K562 (cell line): ENCODE data around the gene HAGHL. TPM values are rescaled to one million over a fixed set of nuclear protein-coding genes. Genes with fewer than 3 reads are reported as not detected.

Experiments
- ARID1B ChIP-seq: fragments of 450-650 bp; IDR thresholded peaks from 2 replicates; pipeline ENCODE4 v1.6.1; 2016; ENCODE audit warnings: antibody characterized with exemption, mild to moderate bottlenecking, inconsistent platforms
- CBFB ChIP-seq: sonication (generic); formaldehyde crosslinking; IDR thresholded peaks from 2 replicates; pipeline ENCODE4 v1.4.0; 2020; ENCODE audit warnings: mild to moderate bottlenecking, missing genetic modification reagents
- EGR1 ChIP-seq: fragments of 450-650 bp; conservative IDR thresholded peaks from 2 replicates; pipeline ENCODE4 v1.6.1; 2017; ENCODE audit warnings: mild to moderate bottlenecking
- ELF2 ChIP-seq: fragments of 250-450 bp; sonication (Bioruptor Pico); IDR thresholded peaks from 2 replicates; pipeline ENCODE4 v1.5.0; 2021; ENCODE audit warnings: mild to moderate bottlenecking
- ETS1 ChIP-seq: conservative IDR thresholded peaks from 2 replicates; pipeline ENCODE4 v1.6.1; 2011; ENCODE audit warnings: low read depth, mild to moderate bottlenecking, low read length; ENCODE audit not compliant: control insufficient read depth
- ETS2 ChIP-seq: IDR thresholded peaks from 2 replicates; pipeline ENCODE4 v1.6.1; 2016; ENCODE audit warnings: borderline replicate concordance, missing genetic modification characterization, mild to moderate bottlenecking, moderate library complexity, missing compliant biosample characterization; ENCODE audit not compliant: poor library complexity, severe bottlenecking
- ETV1 ChIP-seq: fragments of 450-650 bp; conservative IDR thresholded peaks from 2 replicates; pipeline ENCODE4 v1.6.1; 2016; ENCODE audit warnings: missing genetic modification characterization, control low read depth, low read depth, missing compliant biosample characterization
- EZH2 ChIP-seq: IDR thresholded peaks from 2 replicates; pipeline ENCODE4 v1.6.1; 2012; ENCODE audit warnings: low read depth, mild to moderate bottlenecking, inconsistent platforms, low read length, borderline replicate concordance
- ILF3 ChIP-seq: fragments of 450-650 bp; IDR thresholded peaks from 2 replicates; pipeline ENCODE4 v1.6.1; 2018; ENCODE audit warnings: antibody characterized with exemption, mild to moderate bottlenecking, moderate library complexity, borderline replicate concordance
- MITF ChIP-seq: IDR thresholded peaks from 2 replicates; pipeline ENCODE4 v1.6.1; 2014; ENCODE audit warnings: antibody characterized with exemption
- MLX ChIP-seq, 2 experiments: fragments of 450-650 bp in 1 of 2; sonication (generic) in 1 of 2; formaldehyde crosslinking; conservative IDR thresholded peaks; 2 replicates each; pipeline versions ENCODE4 v1.4.0 to v1.8.1; 2020 to 2022; ENCODE audit warnings: mild to moderate bottlenecking in 1 of 2, missing genetic modification reagents in 1 of 2
- PKNOX1 ChIP-seq: fragments of 450-650 bp; IDR thresholded peaks from 2 replicates; pipeline ENCODE4 v1.6.1; 2016
- TCF7 ChIP-seq: sonication (generic); IDR thresholded peaks from 2 replicates; pipeline ENCODE4 v1.6.1; 2016; ENCODE audit warnings: antibody characterized with exemption, borderline replicate concordance
- THAP12 ChIP-seq: fragments of 250-450 bp; sonication (Bioruptor Pico); IDR thresholded peaks from 2 replicates; pipeline ENCODE4 v1.9.0; 2021; ENCODE audit warnings: mild to moderate bottlenecking, inconsistent platforms
- VEZF1 ChIP-seq: fragments of 200-800 bp; sonication (Bioruptor generic); IDR thresholded peaks from 2 replicates; pipeline ENCODE4 v1.6.1; 2017; ENCODE audit warnings: missing genetic modification characterization, missing compliant biosample characterization
- XRCC3 ChIP-seq: fragments of 450-650 bp; IDR thresholded peaks from 2 replicates; pipeline ENCODE4 v1.6.1; 2017; ENCODE audit warnings: mild to moderate bottlenecking, moderate library complexity
- ZBTB8A ChIP-seq: fragments of 450-650 bp; IDR thresholded peaks from 2 replicates; pipeline ENCODE4 v1.6.1; 2018; ENCODE audit warnings: mild to moderate bottlenecking, moderate library complexity; ENCODE audit not compliant: partially characterized antibody
- ZNF76 ChIP-seq: fragments of 250-450 bp; sonication (Bioruptor Pico); IDR thresholded peaks from 2 replicates; pipeline ENCODE4 v1.4.0; 2020; ENCODE audit warnings: mild to moderate bottlenecking, moderate library complexity, borderline replicate concordance
- polyA plus RNA-seq, 8 experiments: library from polyadenylated mRNA; depleted of rRNA in 4 of 8; stranded (reverse) in 5 of 8; unstranded in 3 of 8; fragments of >200 nt; fragmentation: Nextera tagmentation in 2 of 8; fragmentation: Illumina TruSeq in 1 of 8; extraction: Ambion mirVana in 2 of 8; extraction: Trizol in 1 of 8; gene quantifications; 2 replicates each; pipeline versions ENCODE4 v1.2.1 to v1.2.3, GENCODE V29; 2011 to 2014; ENCODE audit warnings: inconsistent platforms in 1 of 8, missing spikeins in 1 of 8
- total RNA-seq, 7 experiments: library from RNA; depleted of rRNA in 6 of 7; stranded (reverse); fragments of >200 nt in 6 of 7; fragmentation: Illumina TruSeq in 2 of 7; extraction: Trizol in 2 of 7; gene quantifications; 2 replicates each; pipeline versions ENCODE4 v1.2.1 to v1.2.3, GENCODE V29; 2011 to 2021; ENCODE audit warnings: low replicate concordance in 1 of 7

HAGHL gene
- total and polyA plus RNA-seq, 9 of the 15 experiments (the other 6 are each of a cell fraction or from before 2014, with no cell fraction given), result 0.31 to 83.4 (median 20.7) TPM

GRCh38 chr16:720990-721764 is 5.7 kb upstream of the HAGHL start, which contains the start of gene ANTKMT (continued):
- 0 out of 2 replicates have a peak, but pooled peaks have one; percentile 9 for TF ChIP-seq ETV1 (tag)
- TF ChIP-seq PKNOX1, result peak; percentile 68
- TF ChIP-seq TCF7, result no peak
- peak; percentile 57; the same call in 1 of the 2 replicates for TF ChIP-seq ZNF76 (CRISPR knock-in tag)
- TF ChIP-seq ZBTB8A, result no peak
- peak; percentile 76; the same call in 1 of the 2 replicates for TF ChIP-seq ELF2 (CRISPR knock-in tag)
- TF ChIP-seq EGR1, result 0 out of 2 replicates have a peak, but pooled peaks have one; percentile 23
- TF ChIP-seq THAP12 (CRISPR knock-in tag), result peak; percentile 80
- 0 out of 4 replicates have a peak, but pooled peaks have one; percentile 50 to 57 for TF ChIP-seq MLX (CRISPR knock-in tag; conservative IDR thresholded peaks at IDR 0.05)
- no peak for TF ChIP-seq XRCC3
- no peak; the same call in 1 of the 2 replicates for TF ChIP-seq ILF3
- TF ChIP-seq CBFB, result no peak
- peak; percentile 82 for TF ChIP-seq ETS1
- TF ChIP-seq EZH2, result no peak
- TF ChIP-seq VEZF1 (CRISPR knock-in tag), result peak; percentile 71
- no peak for TF ChIP-seq ARID1B
- TF ChIP-seq ETS2 (tag), result peak; percentile 71
- peak; percentile 5; the same call in 1 of the 2 replicates for TF ChIP-seq MITF
